LNCAP (cell line): Measurements from ENCODE around the gene ZNF19.

Experiments
- TF ChIP-seq, protein P1 (sequence below): fragments of 450-650 bp; IDR thresholded peaks from 2 replicates; pipeline ENCODE4 v1.5.1; 2017; ENCODE audit warnings: mild to moderate bottlenecking

The ZNF19 gene

GRCh38 chr16:71489122-71489521, at the start of gene ZNF19:
Gene ZNF19 (minus strand): TSS chr16:71489324. CDS start chr16:71482114, 7,210 bp downstream.
- TF ChIP-seq, protein P1, sequence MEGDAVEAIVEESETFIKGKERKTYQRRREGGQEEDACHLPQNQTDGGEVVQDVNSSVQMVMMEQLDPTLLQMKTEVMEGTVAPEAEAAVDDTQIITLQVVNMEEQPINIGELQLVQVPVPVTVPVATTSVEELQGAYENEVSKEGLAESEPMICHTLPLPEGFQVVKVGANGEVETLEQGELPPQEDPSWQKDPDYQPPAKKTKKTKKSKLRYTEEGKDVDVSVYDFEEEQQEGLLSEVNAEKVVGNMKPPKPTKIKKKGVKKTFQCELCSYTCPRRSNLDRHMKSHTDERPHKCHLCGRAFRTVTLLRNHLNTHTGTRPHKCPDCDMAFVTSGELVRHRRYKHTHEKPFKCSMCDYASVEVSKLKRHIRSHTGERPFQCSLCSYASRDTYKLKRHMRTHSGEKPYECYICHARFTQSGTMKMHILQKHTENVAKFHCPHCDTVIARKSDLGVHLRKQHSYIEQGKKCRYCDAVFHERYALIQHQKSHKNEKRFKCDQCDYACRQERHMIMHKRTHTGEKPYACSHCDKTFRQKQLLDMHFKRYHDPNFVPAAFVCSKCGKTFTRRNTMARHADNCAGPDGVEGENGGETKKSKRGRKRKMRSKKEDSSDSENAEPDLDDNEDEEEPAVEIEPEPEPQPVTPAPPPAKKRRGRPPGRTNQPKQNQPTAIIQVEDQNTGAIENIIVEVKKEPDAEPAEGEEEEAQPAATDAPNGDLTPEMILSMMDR: no peak

- TF ChIP-seq, protein P1: peak; percentile 66
Observed at GRCh38 chr16:71537643-71538042, 48.5 kb upstream of the ZNF19 start.

DNA sequence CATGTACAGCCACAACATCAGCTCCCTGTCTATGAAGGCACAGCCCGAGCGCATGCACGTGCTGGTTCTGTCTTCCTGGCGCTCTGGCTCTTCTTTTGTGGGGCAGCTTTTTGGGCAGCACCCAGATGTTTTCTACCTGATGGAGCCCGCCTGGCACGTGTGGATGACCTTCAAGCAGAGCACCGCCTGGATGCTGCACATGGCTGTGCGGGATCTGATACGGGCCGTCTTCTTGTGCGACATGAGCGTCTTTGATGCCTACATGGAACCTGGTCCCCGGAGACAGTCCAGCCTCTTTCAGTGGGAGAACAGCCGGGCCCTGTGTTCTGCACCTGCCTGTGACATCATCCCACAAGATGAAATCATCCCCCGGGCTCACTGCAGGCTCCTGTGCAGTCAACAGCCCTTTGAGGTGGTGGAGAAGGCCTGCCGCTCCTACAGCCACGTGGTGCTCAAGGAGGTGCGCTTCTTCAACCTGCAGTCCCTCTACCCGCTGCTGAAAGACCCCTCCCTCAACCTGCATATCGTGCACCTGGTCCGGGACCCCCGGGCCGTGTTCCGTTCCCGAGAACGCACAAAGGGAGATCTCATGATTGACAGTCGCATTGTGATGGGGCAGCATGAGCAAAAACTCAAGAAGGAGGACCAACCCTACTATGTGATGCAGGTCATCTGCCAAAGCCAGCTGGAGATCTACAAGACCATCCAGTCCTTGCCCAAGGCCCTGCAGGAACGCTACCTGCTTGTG, 47.8 kb upstream of the ZNF19 start:
- TF ChIP-seq, protein P1: no peak

DNA sequence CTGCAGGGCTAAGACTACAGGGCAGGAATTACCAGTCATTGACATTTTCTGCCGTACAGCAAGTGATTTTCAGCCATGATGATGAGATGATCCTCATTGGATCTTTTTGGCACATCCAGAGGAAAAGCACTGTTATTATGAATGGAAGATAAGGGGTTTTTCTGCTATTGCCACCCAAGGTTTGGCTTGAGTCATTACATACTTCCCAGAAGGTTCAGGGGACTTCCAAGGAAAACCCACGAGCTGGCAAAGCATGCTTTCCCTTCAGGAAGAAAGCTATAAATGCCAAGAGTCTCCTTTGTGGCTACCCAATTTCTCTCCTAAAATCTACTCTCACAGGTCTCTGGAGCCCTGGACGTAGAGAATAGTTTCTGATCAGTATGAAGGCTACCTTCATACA, 43.2 kb upstream of the ZNF19 start:
- TF ChIP-seq, protein P1: no peak

DNA sequence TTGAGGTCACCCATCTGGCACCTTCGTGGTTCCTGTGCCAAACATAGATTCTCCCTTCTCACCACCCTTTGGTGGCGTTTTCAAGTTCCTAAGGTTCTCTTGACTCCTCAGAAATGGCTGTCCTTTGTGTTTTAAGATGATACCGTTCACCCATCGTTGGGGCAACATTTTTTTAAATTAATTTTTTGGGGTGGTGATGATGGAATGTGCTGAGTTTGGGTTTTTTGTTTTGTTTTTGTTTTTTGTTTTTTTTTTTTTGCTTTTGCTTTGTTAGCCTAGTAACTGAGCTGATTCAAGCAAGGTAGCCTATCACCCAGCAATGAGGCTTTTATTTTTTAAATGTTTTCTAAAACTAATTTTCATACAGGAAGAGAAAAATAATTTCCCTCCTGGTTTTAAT, 39.7 kb upstream of the ZNF19 start:
- TF ChIP-seq, protein P1: no peak

GRCh38 chr16:71528257-71528656, 39.1 kb upstream of the ZNF19 start:
- TF ChIP-seq, protein P1: no peak

DNA sequence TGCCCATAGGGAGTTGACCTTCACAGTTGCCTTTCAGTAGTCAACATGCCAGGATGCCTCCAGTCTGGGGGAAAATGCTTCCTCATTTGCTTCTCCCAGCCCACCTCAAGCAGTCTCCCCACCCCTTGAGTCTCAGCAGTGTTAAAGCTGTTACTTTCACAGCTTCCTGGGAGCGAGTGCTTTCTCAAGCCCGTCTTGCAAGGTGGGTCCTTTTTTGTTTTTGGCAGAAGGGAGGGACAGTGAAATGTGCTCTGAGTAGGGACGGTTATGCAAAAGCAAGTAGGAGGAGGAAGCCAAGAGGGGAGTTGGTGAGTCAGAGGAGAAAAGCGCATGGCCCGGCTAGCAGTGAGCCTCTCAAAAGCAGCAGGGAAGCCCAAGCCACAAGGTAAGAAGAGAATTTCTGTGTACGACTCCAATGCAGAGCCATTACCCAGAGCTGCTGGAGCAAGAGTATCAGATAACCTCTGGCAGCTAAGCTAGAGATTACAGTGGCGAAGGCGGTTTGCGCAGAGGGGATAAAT, 37.0 kb upstream of the ZNF19 start, which contains the start of gene CHST4:
Gene CHST4 (plus strand): TSS at position 316 of the 521 bp plus-strand sequence. CDS start 10,252 bp downstream, outside the sequence.
- TF ChIP-seq, protein P1: no peak
